Choroid plexus epithelial cell (primary cell): ENCODE data around the gene SSNA1.
A peak's percentile ranks its signal among the peaks of the same experiment; 100 is the strongest.

Source experiments
- DNase-seq: peaks from one replicate; pipeline ENCODE4 v3.0.0-alpha.2; 2010; ENCODE audit warnings: low read depth
- H3K4me3 ChIP-seq: 2 replicates; pipeline ENCODE4 v1.5.1; 2011; ENCODE audit warnings: low read depth, mild to moderate bottlenecking, control low read depth, low read length, moderate library complexity
- TF ChIP-seq, protein P1 (sequence below): conservative IDR thresholded peaks from 2 replicates; pipeline ENCODE4 v1.5.1; 2011; ENCODE audit warnings: low read depth, mild to moderate bottlenecking, control low read depth, inconsistent platforms, low read length, moderate library complexity

Gene SSNA1

DNA sequence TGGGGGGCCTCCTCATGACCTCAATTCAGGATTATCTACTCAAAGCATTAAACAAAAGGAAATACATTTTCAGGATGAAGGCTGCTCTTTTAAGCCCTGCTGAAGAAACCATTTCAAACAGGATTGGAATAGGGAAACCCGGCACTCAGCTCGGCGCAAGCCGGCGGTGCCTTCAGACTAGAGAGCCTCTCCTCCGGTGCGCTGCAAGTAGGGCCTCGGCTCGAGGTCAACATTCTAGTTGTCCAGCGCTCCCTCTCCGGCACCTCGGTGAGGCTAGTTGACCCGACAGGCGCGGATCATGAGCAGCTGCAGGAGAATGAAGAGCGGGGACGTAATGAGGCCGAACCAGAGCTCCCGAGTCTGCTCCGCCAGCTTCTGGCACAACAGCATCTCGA lies 16.3 kb downstream of the SSNA1 start:
- peak overlapping the region; percentile 94 for H3K4me3 ChIP-seq
- TF ChIP-seq, protein P1, sequence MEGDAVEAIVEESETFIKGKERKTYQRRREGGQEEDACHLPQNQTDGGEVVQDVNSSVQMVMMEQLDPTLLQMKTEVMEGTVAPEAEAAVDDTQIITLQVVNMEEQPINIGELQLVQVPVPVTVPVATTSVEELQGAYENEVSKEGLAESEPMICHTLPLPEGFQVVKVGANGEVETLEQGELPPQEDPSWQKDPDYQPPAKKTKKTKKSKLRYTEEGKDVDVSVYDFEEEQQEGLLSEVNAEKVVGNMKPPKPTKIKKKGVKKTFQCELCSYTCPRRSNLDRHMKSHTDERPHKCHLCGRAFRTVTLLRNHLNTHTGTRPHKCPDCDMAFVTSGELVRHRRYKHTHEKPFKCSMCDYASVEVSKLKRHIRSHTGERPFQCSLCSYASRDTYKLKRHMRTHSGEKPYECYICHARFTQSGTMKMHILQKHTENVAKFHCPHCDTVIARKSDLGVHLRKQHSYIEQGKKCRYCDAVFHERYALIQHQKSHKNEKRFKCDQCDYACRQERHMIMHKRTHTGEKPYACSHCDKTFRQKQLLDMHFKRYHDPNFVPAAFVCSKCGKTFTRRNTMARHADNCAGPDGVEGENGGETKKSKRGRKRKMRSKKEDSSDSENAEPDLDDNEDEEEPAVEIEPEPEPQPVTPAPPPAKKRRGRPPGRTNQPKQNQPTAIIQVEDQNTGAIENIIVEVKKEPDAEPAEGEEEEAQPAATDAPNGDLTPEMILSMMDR, result no peak
- no peak for DNase-seq

GRCh38 chr9:137205126-137206069 lies 16.9 kb downstream of the SSNA1 start, which contains the start of the genes NDOR1 and TMEM203:
Gene NDOR1, plus strand, starts transcription at chr9:137205700. Its CDS starts 78 bp downstream, at chr9:137205778.
Gene TMEM203, minus strand, starts transcription at chr9:137205648. Its CDS starts 234 bp downstream, at chr9:137205414.
- DNase-seq, result peak; percentile 80
- peak within 1 kb of the TSS; percentile 94 for H3K4me3 ChIP-seq
- TF ChIP-seq, protein P1, result no peak

DNA sequence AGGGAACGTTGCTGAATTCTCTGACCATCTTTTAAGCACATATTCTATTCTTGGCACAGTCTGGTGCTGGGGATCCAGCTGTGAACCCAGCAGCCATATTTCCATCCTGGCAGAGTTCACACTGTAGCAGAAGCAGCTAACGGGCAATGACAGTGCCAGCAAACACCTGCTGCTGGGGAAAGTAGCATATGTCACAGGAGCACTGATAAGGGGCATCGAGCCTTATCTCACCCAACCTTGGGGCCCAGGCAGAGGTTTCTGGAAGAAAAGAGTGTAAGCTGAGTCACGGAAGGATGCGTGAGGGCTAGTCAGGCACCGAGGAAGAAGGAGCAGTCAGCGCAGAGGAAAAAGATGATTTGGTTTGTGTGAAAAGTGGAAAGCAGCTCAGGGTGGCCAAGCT lies 18.1 kb downstream of the SSNA1 start:
- TF ChIP-seq, protein P1, result no peak
- DNase-seq, result no peak
- H3K4me3 ChIP-seq, result no peak overlapping the region

DNA sequence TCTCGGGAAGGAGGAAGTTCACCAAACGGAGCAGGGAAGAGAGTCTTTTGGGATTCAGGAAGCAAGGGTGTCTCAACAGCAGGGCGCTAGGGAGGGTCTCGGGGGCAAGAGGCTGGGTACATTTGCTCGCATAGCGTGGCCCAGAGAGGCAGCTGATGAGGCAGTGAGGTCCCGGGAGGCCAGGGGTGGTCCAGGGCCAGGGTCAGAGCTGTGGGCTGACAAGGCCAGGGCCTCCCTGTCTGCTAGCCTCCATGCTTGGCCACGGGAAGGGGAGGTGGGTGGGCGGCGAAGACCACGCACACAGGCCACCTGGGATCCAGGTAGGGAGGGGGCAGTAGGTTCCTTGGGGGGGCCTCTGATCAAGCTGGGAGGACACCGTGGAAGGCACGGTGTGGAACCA lies 23.1 kb downstream of the SSNA1 start:
- TF ChIP-seq, protein P1, result no peak
- DNase-seq, result no peak
- no peak overlapping the region for H3K4me3 ChIP-seq

GRCh38 chr9:137212520-137212919 lies 24.0 kb downstream of the SSNA1 start:
- no peak for DNase-seq
- no peak overlapping the region for H3K4me3 ChIP-seq
- TF ChIP-seq, protein P1, result no peak

DNA sequence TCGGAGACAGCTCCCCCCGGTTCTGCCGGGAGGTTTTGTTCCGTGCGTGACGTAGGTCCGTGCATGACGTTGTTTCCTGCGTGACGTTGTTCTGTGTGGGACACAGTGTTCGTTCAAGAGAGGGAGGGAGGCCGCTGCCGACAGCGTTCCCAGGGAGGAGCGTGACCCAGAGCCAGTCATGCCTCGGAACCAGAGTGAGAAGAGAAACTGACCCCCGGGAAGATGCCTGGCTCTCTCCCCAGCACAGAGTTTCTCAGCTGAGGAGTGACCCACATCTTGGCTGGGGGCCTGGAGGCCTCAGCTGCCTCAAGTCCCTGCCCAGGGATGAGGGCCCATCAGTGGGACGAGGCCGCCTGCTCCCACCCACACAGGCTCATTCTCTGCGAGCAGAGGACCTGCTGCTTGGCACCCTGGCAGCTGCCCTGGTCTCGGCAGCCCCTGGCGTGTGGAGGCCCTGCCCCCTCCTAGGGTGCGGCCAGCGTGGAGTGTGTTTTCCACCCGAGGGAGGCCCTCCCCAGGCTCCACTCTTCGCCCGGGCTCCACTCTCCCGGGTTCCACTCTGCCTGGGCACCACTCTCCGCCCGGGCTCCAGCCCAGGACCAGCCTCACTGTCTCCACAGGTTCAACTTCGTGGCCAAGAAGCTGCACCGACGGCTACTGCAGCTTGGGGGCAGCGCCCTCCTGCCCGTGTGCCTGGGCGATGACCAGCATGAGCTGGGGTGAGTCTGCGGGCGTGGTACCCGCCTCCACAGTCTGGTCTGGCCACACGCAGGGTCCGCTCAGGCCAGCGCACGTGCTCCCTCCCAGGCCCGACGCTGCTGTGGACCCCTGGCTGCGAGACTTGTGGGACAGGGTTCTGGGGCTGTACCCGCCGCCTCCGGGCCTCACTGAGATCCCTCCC lies 24.9 kb downstream of the SSNA1 start:
- TF ChIP-seq, protein P1, result peak; percentile 32
- no peak for DNase-seq
- H3K4me3 ChIP-seq, result no peak overlapping the region
